ENCODE measurements around the gene PCDHGC4. TPM values are rescaled to one million over a fixed set of nuclear protein-coding genes. Genes with fewer than 3 reads are reported as not detected.

Gene PCDHGC4
- total RNA-seq, 1 experiment from 2014 or later = 0.69 TPM

DNA sequence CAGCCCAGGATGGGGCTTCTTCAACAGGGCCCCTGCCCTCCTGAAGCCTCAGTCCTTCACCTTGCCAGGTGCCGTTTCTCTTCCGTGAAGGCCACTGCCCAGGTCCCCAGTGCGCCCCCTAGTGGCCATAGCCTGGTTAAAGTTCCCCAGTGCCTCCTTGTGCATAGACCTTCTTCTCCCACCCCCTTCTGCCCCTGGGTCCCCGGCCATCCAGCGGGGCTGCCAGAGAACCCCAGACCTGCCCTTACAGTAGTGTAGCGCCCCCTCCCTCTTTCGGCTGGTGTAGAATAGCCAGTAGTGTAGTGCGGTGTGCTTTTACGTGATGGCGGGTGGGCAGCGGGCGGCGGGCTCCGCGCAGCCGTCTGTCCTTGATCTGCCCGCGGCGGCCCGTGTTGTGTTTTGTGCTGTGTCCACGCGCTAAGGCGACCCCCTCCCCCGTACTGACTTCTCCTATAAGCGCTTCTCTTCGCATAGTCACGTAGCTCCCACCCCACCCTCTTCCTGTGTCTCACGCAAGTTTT, 27.6 kb downstream of the PCDHGC4 start:
- DNase-seq (ENCODE audit: low read depth) = peak; percentile 61

DNA sequence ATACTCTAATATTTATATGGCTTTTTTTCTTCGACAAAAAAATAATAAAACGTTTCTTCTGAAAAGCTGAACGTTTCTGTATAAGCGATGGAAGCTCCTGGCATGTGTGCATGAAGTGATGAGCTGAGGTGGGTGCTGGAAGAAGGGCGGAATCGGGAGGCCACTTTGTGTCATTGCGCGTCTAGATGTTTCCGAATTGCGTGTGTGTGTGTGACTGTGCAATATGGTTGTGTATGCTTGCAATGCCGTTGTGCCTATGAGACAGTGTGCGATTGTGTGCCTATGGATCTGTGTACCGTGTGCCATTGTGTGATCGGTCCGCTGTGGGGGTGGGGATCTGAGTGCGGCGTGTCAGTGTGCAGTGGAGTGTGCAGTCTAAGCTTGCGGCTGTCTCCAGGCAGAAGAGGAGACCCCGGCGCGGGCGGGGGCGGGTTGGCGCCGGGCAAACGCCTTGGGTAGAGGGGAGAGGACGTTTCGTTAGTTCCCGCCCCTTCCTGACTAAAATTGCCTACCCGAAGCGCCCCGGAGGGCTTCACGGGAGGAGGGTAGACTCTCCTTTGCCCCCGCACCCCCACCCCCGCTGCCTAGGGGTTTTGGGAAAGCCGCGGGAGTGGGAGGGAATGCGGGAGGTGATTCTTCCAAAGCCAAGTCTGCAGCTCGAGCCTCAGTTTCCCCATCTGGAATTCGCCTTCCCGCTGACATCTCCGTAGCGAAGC, 28.2 kb downstream of the PCDHGC4 start:
- DNase-seq (ENCODE audit: low read depth) = no peak

DNA sequence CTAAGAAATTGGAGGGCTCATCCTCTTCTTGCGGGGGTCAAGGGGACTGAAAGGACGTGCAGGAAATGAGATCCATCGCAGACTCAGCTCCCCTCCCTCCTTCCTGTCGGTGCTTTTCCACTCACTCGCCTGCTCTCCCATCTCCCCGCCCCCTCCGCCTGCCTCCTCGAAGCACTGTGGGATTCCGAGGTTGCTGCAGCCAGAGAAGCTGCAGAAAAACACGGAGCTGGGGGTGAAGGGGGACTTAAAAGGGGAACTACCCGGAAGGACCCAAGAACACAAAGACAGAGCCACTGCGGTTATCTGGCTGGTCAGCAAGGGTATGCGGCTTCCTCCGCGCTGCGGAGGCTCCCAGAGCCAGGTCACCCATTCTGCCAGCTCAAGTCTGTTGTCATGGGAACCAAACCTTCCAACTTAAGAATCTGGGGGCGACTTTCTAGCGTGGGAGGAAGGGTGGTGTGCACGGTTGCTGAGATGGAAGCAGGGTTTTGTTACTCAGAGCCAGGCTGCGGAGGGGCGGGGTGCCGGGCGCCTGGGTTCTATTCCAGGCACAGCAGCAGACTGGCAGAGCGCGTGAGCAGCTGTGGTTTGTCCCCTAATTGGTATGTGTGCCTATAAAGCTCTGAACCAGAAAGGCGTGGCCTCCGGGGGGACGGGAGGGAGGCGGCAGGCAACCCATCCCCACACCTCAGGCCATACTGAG, 28.9 kb downstream of the PCDHGC4 start:
- DNase-seq (ENCODE audit: low read depth) = peak; percentile 96

- no peak for DNase-seq (ENCODE audit: low read depth)
Measured at GRCh38 chr5:141514330-141515133, 29.7 kb downstream of the PCDHGC4 start.

DNA sequence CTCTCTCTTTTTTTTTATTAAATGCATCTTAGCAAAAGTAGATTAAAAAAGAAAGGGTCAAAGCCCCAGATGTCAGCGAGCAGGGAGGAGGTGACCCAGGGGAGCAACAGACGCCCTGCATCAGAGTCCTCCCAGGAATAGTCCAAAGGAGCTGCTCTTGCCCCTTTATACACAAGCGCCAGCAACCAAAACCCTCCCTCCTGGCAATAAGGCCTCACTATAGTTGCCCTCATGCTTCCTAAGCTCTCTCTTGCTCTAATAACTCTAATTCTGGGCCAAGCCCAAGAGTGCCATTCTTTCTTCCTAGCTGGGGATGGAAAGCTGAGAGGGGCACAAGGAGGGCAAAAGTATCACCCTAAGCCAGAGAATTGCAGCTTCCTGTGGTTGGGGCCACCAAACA, 30.3 kb downstream of the PCDHGC4 start:
- DNase-seq (ENCODE audit: low read depth) = no peak

DNA sequence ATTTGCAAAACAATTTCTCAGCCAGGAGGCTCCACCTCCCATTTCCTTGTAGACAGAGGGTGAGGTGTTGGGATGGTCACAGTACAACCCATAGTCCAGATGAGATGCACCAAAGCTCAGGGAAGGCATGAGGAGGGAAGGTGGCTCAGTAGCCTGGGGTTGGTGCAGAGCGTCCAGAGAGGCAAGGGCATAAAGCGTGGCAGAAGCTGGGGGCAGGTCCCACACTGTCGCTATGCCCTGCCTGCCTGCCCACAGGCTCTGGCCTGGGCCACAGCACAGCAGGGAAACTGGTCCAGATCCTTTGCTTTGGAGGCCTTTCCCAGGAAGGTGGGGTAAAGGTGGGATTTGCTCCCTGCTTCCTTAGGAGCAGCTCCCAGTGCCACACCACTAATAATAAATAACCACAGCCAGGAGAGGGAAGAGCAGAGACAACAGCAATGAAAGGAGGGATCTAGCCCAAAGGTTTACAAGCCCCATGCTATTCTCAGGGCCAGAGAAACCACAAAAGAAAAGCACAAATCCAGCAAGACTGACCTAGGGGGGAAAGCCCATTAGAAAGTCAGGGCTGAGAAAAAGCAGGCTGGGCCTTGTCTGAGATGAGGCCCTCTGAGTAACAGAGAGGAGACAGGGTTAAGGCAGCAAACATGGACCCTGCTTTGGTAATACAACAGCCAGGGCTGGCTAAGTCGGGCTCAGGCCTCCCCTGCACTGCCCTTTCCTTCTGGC, 31.3 kb downstream of the PCDHGC4 start:
- no peak for DNase-seq (ENCODE audit: low read depth)

DNA sequence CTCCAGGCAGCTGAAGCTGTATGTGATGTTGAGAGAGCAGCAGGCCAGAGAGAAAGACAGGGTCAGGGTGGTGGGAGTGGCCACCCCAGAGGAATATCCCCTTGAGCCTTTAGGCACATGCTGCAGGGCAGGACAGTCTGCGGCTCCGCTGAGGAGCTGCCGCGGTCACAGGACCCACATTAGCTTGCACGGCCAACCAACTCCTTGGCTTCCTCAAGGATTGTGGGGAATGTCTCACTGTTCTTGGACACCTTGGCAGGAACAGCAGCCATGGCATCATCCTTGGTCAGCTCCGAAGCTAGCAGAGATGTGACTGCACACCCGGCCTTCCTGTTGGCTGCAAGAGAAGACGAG, 31.8 kb downstream of the PCDHGC4 start:
- peak; percentile 52 for DNase-seq (ENCODE audit: low read depth)

DNA sequence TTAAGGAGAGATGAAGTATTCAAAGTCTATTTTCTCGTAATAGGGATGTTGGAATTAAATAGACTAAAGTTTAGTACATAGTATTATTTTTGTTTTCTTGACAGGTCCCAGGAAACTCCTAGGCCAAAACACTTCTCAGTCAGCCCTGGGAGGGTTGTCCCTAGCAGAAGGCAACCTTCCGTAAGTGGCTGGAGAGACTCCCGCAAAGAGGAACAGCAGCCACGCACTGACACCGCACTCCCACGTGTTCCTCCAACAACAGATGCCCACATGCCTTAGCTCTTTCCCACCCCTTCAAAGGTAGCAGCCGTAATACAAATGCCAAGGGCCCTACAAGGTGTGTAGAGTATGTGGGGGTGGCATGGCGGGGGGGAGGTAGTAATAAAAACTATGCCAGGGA, 32.5 kb downstream of the PCDHGC4 start:
- DNase-seq (ENCODE audit: low read depth) = no peak

DNA sequence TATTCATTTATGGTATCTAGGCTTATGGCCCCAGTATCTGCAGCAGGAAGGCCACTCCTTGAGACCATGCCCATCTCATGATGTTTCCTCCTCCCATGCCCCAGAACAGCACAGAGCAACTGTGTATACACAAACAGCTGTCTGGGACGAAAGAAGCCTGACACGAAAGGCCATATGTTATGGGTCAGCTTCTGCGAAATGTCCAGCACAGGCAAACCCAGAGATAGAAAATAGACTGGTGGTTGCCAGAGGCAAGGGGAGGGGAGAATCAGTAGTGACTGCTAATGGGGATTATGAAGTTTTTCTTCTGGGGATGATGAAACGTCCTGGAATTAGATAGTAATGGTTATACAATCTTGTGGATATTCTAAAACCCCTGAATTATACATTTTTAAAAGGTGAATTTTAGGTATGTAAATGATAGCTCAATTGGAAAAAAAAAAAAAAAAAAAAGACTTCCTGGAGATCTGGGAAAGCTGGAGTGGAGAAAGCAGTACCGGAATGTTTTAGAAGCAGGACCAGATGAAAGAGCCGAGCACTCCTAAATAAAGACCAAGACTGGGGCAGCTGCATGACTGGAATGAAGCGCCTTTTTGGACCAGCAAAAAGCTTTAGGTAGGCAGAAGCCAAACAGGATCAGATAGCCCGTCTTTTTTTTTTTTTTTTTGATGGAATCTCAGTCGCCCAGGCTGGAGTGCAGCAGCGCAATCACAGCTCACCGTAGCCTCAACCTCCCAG, 33.2 kb downstream of the PCDHGC4 start:
- peak; percentile 99 for DNase-seq (ENCODE audit: low read depth)

DNA sequence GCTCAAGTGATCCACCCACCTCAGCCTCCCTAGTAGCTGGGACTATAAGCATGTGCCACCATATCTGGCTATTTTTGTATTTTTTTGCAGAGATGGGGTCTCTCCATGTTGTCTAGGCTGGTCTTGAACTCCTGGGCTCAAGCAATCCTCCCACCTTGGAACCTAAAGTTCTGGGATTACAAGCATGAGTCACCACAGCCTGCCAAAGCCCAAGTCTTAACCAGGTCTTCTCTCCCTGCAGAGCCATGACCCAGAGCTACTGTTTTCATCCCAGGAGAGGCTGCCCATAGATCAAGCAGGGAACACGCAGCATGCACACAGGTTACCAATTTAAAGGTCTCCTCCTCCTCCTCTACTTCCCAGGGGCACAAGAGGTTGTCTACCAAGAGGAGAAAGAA, 33.8 kb downstream of the PCDHGC4 start:
- peak; percentile 56 for DNase-seq (ENCODE audit: low read depth)

DNA sequence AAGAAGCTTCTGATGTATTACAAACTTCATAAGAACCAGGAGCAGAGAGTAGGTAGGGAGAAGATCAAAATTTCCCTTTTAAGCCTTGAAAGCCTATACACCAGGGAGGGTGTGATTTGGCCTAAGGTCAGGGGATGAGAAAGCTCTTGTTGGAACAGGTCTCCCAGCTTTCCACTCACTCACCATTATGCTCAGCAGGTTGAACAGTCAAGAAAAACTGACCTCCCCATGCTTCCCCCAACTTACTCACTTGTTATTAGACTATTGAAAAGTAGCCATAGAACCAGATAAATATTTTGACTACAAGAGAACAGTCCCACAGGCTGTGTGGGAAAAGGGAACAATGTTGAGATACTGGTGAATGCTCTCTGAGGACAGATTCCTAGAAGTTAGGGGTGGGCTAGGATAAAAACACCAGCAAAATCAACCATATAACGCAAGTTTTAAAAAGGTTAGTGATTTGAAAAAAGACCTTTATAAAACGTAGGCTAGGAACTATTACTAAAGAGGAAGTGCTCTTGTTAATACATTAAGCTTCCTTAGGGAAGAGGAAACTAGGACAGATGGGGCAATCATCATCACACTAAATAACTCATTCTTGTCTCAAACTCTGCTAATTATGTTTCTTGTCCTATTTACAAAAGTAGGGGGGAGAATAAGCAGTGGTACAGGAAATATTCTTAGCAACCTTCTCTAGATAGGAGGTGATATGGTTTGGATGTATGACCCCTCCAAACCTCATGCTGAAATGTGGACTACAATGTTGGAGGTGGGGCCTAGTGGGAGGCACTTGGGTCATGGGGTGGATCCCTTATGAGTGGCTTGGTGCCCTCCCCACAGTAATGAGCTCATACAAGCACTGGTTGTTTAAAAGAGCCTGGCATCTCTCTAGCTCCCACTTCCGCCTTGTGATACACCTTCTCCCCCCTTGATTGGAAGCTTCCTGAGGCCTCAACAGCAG, 35.1 kb downstream of the PCDHGC4 start:
- no peak for DNase-seq (ENCODE audit: low read depth)

DNA sequence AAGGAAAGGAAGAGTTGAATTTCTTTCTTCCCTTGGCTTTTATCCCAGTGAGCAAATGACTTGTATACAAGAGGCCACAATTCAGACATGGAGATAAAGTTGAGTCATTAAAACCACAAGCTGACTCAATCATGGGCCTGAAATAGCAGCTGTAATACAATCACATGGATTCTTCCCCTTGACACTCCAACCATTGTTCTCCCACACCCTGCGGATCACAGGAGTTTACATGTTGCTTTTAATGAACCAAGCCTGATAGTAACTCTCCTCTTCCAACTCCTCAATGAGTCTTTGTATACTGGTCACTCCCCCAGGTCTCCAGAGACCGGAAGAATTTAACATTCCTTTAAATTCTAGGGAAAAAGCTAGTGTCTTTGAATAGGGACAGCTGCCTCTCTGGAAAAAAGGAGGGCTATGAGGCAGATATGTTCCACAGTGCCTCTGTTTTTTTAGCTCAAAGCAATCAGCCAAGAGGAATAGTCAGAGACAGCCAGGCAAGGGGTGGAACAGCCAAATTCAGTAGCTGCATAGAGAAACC, 36.5 kb downstream of the PCDHGC4 start:
- DNase-seq (ENCODE audit: low read depth) = peak; percentile 100

GRCh38 chr5:141522301-141522700, 37.5 kb downstream of the PCDHGC4 start:
- no peak for DNase-seq (ENCODE audit: low read depth)

DNA sequence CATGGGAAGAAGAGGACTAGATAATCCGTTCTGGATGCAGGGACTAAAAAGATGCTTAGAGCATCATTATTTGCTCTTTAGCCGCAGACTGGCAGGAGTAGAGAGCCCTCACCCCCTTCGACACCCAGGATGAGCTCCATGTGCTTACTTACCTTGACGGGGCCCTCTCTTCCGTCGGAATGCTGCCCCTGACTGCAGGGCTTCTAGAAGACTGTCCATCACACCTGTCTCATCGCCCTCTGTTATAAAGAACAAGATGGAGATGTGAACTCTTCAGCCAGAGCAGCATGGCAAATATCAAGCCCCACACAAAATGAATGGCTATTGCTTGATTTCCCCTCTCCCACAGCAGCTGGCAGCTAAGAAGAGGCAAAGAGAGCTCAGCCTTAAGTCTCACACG, 39.2 kb downstream of the PCDHGC4 start:
- DNase-seq (ENCODE audit: low read depth) = no peak

DNA sequence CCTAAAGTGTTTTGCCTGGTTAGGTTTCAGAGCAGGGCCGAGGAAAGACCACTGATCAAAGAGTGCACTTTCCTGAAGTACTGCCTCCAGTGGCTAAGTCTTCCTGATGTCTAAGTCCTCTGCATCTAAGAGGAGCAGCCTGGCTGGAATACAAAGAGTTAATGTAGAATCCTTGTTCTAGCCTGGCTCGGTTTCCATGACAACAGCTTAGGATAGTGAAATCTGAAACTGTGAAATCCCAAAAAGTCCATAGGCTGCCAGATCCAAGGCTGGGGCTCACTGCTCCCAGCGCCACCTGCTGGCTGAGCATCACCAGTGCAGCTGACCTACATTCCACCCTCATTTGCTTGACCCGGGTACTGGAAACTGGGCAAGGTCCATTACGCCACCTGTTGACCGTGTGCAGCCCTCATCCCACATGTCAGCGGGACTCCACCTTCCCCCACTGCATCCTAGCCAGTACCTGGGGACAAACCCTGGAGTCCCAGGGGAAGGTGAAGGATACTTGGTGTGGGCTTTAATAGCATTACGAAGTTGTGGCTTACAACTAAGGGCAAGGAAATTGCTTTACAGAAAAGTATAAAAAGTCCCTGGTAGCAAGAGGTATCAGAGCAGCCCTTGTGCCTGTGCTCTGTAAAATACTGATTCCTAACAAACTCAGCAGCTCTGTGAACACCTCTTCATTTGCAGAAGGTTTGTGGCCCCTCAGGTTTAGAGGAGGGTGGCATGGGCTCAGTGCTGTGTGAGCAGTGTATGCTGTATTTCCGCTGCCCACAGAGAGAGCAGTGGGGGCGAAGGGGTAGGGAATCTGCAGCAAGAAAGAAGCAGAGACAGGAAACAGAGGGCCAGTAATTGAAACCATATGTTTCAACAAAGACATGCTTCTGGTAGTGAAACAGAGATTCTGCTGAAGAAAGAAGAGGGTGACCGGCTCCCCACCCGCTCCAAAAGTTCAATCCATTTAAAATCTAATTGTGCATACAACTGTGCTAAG, 40.1 kb downstream of the PCDHGC4 start:
- peak; percentile 98 for DNase-seq (ENCODE audit: low read depth)

DNA sequence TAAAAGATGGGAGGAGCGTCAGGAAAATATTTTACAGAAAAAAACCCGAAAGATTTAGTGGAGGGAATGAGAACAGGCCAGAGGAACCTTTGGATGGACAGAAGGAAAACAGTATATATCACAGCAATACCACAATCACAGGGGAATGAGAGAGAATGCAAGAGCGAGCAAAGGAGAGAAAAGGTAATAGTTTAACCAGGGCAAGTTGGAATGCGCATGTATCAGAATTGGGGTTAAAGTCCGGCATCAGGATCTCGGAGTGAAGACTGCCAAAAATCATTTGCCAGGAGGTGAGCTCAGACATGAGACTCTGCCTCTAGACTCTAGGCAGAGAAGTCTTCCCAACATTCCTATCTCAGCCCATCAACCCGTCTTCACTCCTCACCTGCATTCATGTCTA, 40.8 kb downstream of the PCDHGC4 start:
- no peak for DNase-seq (ENCODE audit: low read depth)

DNA sequence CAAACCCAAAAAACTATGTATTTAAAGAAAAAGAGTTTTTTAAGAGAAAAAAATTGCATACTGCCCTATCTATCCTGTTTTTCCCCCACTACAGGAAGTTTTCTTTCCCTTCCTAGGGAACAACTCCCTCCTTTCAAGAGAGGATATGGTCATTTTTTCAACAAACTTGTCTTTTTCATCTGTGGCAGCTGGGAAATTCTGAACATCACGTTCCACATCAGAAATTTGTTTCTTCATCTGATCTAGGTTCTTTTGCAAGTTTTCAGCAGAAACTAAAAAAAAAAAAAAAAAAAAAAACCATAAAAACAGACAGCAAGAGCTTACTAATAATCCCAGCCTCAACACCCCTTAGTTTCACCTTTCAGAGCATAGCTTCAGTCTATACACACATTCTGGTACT, 42.6 kb downstream of the PCDHGC4 start:
- DNase-seq (ENCODE audit: low read depth) = no peak

GRCh38 chr5:141528291-141528984, 43.6 kb downstream of the PCDHGC4 start:
- DNase-seq (ENCODE audit: low read depth) = no peak
